ENCODE measurements around the gene SYNGR4.

SYNGR4 gene

GRCh38 chr19:48398102-48398374 lies 33.9 kb downstream of the SYNGR4 start:
- Histone ChIP-seq H3K27me3 (ENCODE audit: insufficient read depth, low read length, poor library complexity) (peaks cover 15% of the 10 kb centered on the region), H3K18ac (ENCODE audit: low read length) (peak overlapping the region; percentile 53), H3K56ac (ENCODE audit: low read length) (peak overlapping the region; percentile 84), H3K9ac (ENCODE audit: low read length) (peak overlapping the region; percentile 78), H3K23ac (ENCODE audit: low read length) (no peak overlapping the region), H3K36me3 (ENCODE audit: control insufficient read depth, insufficient read depth, low read length) (no peaks in the 10 kb centered on the region), H3K27ac (ENCODE audit: low read depth, low read length) (no peak overlapping the region), H3K79me2 (ENCODE audit: control insufficient read depth, insufficient read depth, low read length) (no peaks in the 10 kb centered on the region), H4K8ac (ENCODE audit: low read depth, low read length) (no peak overlapping the region), H3K4me3 (ENCODE audit: low read length) (peak overlapping the region; percentile 35), H3K4me1 (ENCODE audit: control insufficient read depth, low read depth, low read length) (peaks cover 5% of the 10 kb centered on the region), H2BK15ac (replicated peaks; ENCODE audit: low read depth) (no peak overlapping the region), H3K4ac (ENCODE audit: low read depth, low read length) (peak overlapping the region; percentile 49), H2BK5ac (ENCODE audit: low read length) (no peak overlapping the region), H3K4me2 (ENCODE audit: low read length) (peak overlapping the region; percentile 64), H4K5ac (ENCODE audit: low read length) (no peak overlapping the region), H3K79me1 (ENCODE audit: low read length) (no peaks in the 10 kb centered on the region), H2BK120ac (ENCODE audit: low read depth, low read length) (no peak overlapping the region), H2AK5ac (ENCODE audit: low read length) (no peak overlapping the region)
- peak; percentile 34 for DNase-seq
- WGBS (ENCODE audit: extremely low coverage, insufficient coverage, low lambda C conversion rate) = no CpG with 5 or more reads among the region's 17 CpGs

GRCh38 chr19:48398375-48399235 lies 34.4 kb downstream of the SYNGR4 start:
- no peak overlapping the region for H4K8ac ChIP-seq (ENCODE audit: low read depth, low read length)
- H3K9ac ChIP-seq (ENCODE audit: low read length) = peak overlapping the region; percentile 78
- H3K36me3 ChIP-seq (ENCODE audit: control insufficient read depth, insufficient read depth, low read length) = no peaks in the 10 kb centered on the region
- H3K23ac ChIP-seq (ENCODE audit: low read length) = peak overlapping the region; percentile 95
- peak; percentile 97 for DNase-seq
- peak overlapping the region; percentile 49 for H3K4ac ChIP-seq (ENCODE audit: low read depth, low read length)
- peak overlapping the region; percentile 64 for H3K4me2 ChIP-seq (ENCODE audit: low read length)
- H3K79me1 ChIP-seq (ENCODE audit: low read length) = no peaks in the 10 kb centered on the region
- H3K18ac ChIP-seq (ENCODE audit: low read length) = peak overlapping the region; percentile 53
- no CpG with 5 or more reads among the region's 104 CpGs for WGBS (ENCODE audit: extremely low coverage, insufficient coverage, low lambda C conversion rate)
- no peak overlapping the region for H2BK120ac ChIP-seq (ENCODE audit: low read depth, low read length)
- H3K27ac ChIP-seq (ENCODE audit: low read depth, low read length) = no peak overlapping the region
- no peak overlapping the region for H4K5ac ChIP-seq (ENCODE audit: low read length)
- H3K4me3 ChIP-seq (ENCODE audit: low read length) = peak overlapping the region; percentile 35
- H2BK15ac ChIP-seq (replicated peaks; ENCODE audit: low read depth) = no peak overlapping the region
- peaks cover 15% of the 10 kb centered on the region for H3K27me3 ChIP-seq (ENCODE audit: insufficient read depth, low read length, poor library complexity)
- no peaks in the 10 kb centered on the region for H3K79me2 ChIP-seq (ENCODE audit: control insufficient read depth, insufficient read depth, low read length)
- H2BK5ac ChIP-seq (ENCODE audit: low read length) = no peak overlapping the region
- H2AK5ac ChIP-seq (ENCODE audit: low read length) = no peak overlapping the region
- H3K56ac ChIP-seq (ENCODE audit: low read length) = peak overlapping the region; percentile 84
- peaks cover 5% of the 10 kb centered on the region for H3K4me1 ChIP-seq (ENCODE audit: control insufficient read depth, low read depth, low read length)

- Histone ChIP-seq H3K23ac (ENCODE audit: low read length) (no peak overlapping the region), H4K8ac (ENCODE audit: low read depth, low read length) (no peak overlapping the region), H2BK5ac (ENCODE audit: low read length) (no peak overlapping the region), H2AK5ac (ENCODE audit: low read length) (no peak overlapping the region), H3K36me3 (ENCODE audit: control insufficient read depth, insufficient read depth, low read length) (no peaks in the 10 kb centered on the region), H3K9ac (ENCODE audit: low read length) (peak overlapping the region; percentile 56), H2BK120ac (ENCODE audit: low read depth, low read length) (no peak overlapping the region), H3K27ac (ENCODE audit: low read depth, low read length) (peak overlapping the region; percentile 31), H3K4me3 (ENCODE audit: low read length) (no peak overlapping the region), H3K18ac (ENCODE audit: low read length) (no peak overlapping the region), H3K4ac (ENCODE audit: low read depth, low read length) (no peak overlapping the region), H3K79me1 (ENCODE audit: low read length) (no peaks in the 10 kb centered on the region), H3K4me1 (ENCODE audit: control insufficient read depth, low read depth, low read length) (peaks cover 5% of the 10 kb centered on the region), H3K27me3 (ENCODE audit: insufficient read depth, low read length, poor library complexity) (peaks cover 9% of the 10 kb centered on the region), H3K4me2 (ENCODE audit: low read length) (peak overlapping the region; percentile 60), H3K79me2 (ENCODE audit: control insufficient read depth, insufficient read depth, low read length) (no peaks in the 10 kb centered on the region), H3K56ac (ENCODE audit: low read length) (peak overlapping the region; percentile 68), H2BK15ac (replicated peaks; ENCODE audit: low read depth) (no peak overlapping the region), H4K5ac (ENCODE audit: low read length) (no peak overlapping the region)
- DNase-seq = peak; percentile 94
- no CpG with 5 or more reads among the region's 14 CpGs for WGBS (ENCODE audit: extremely low coverage, insufficient coverage, low lambda C conversion rate)
These were observed 36.0 kb downstream of the SYNGR4 start for GRCh38 chr19:48400018-48400742.

- Histone ChIP-seq H3K36me3 (ENCODE audit: control insufficient read depth, insufficient read depth, low read length) (no peaks in the 10 kb centered on the region), H3K27ac (ENCODE audit: low read depth, low read length) (no peak overlapping the region), H2BK120ac (ENCODE audit: low read depth, low read length) (no peak overlapping the region), H3K4me2 (ENCODE audit: low read length) (no peak overlapping the region), H3K56ac (ENCODE audit: low read length) (peak overlapping the region; percentile 20), H2BK5ac (ENCODE audit: low read length) (no peak overlapping the region), H2AK5ac (ENCODE audit: low read length) (no peak overlapping the region), H3K9ac (ENCODE audit: low read length) (no peak overlapping the region), H4K8ac (ENCODE audit: low read depth, low read length) (no peak overlapping the region), H3K4me1 (ENCODE audit: control insufficient read depth, low read depth, low read length) (peaks cover 4% of the 10 kb centered on the region), H3K79me2 (ENCODE audit: control insufficient read depth, insufficient read depth, low read length) (no peaks in the 10 kb centered on the region), H2BK15ac (replicated peaks; ENCODE audit: low read depth) (no peak overlapping the region), H3K27me3 (ENCODE audit: insufficient read depth, low read length, poor library complexity) (no peaks in the 10 kb centered on the region), H3K4ac (ENCODE audit: low read depth, low read length) (no peak overlapping the region), H4K5ac (ENCODE audit: low read length) (no peak overlapping the region), H3K23ac (ENCODE audit: low read length) (no peak overlapping the region), H3K4me3 (ENCODE audit: low read length) (no peak overlapping the region), H3K18ac (ENCODE audit: low read length) (no peak overlapping the region), H3K79me1 (ENCODE audit: low read length) (no peaks in the 10 kb centered on the region)
- no CpG with 5 or more reads among the region's 5 CpGs for WGBS (ENCODE audit: extremely low coverage, insufficient coverage, low lambda C conversion rate)
- DNase-seq = peak; percentile 45
These were observed 37.1 kb downstream of the SYNGR4 start for GRCh38 chr19:48401287-48401686.

- Histone ChIP-seq H3K79me2 (ENCODE audit: control insufficient read depth, insufficient read depth, low read length) (no peaks in the 10 kb centered on the region), H3K4me2 (ENCODE audit: low read length) (no peak overlapping the region), H2BK5ac (ENCODE audit: low read length) (no peak overlapping the region), H3K27ac (ENCODE audit: low read depth, low read length) (no peak overlapping the region), H3K9ac (ENCODE audit: low read length) (no peak overlapping the region), H3K56ac (ENCODE audit: low read length) (no peak overlapping the region), H3K23ac (ENCODE audit: low read length) (no peak overlapping the region), H2BK15ac (replicated peaks; ENCODE audit: low read depth) (no peak overlapping the region), H3K79me1 (ENCODE audit: low read length) (no peaks in the 10 kb centered on the region), H2AK5ac (ENCODE audit: low read length) (no peak overlapping the region), H4K5ac (ENCODE audit: low read length) (no peak overlapping the region), H2BK120ac (ENCODE audit: low read depth, low read length) (no peak overlapping the region), H3K4ac (ENCODE audit: low read depth, low read length) (no peak overlapping the region), H3K27me3 (ENCODE audit: insufficient read depth, low read length, poor library complexity) (no peaks in the 10 kb centered on the region), H3K4me1 (ENCODE audit: control insufficient read depth, low read depth, low read length) (peaks cover 1% of the 10 kb centered on the region), H4K8ac (ENCODE audit: low read depth, low read length) (no peak overlapping the region), H3K4me3 (ENCODE audit: low read length) (no peak overlapping the region), H3K36me3 (ENCODE audit: control insufficient read depth, insufficient read depth, low read length) (no peaks in the 10 kb centered on the region), H3K18ac (ENCODE audit: low read length) (no peak overlapping the region)
- WGBS (ENCODE audit: extremely low coverage, insufficient coverage, low lambda C conversion rate) = no CpG with 5 or more reads among the region's 3 CpGs
- DNase-seq = peak; percentile 91
These were observed 39.4 kb downstream of the SYNGR4 start for GRCh38 chr19:48403606-48404005.
